Panc1 (cell line): ENCODE data around the gene PTPRS. TPM values are rescaled to one million over a fixed set of nuclear protein-coding genes. Genes with fewer than 3 reads are reported as not detected.

Experiments
- ATAC-seq: fragments of 200-7000 bp; cut with Tn5 transposase; 2 replicates; pipeline ENCODE4 v1.9.1; 2020; ENCODE audit warnings: mild to moderate bottlenecking, moderate library complexity
- BruUV-seq: library from RNA; stranded (reverse); fragments of 400-500 nt; replicated peaks from 2 replicates; lab custom pipeline; 2021; lab: Mats Ljungman, UMichigan
- CTCF ChIA-PET: fragments of 300-600 bp; sonication (Branson Sonifier 250); formaldehyde crosslinking; loops from one replicate; lab custom pipeline; 2022; ENCODE audit warnings: antibody characterized with exemption; lab: Charles Lee
- POLR2A ChIA-PET: fragments of 300-600 bp; sonication (Branson Sonifier 250); formaldehyde crosslinking; loops from one replicate; lab custom pipeline; 2022; ENCODE audit warnings: antibody characterized with exemption; lab: Charles Lee
- DNase-seq: peaks from one replicate; pipeline ENCODE4 v3.0.0-alpha.2; 2010; ENCODE audit warnings: low read depth, low spot score
- H3K27ac ChIP-seq: 2 replicates; pipeline ENCODE4 v1.5.1; 2011; ENCODE audit warnings: mild to moderate bottlenecking, low read length, inconsistent platforms
- H3K27me3 ChIP-seq: fragments of 200-500 bp; sonication (Bioruptor generic); 2 replicates; pipeline ENCODE4 v1.6.0; 2014; ENCODE audit warnings: low read length, inconsistent platforms; ENCODE audit not compliant: control insufficient read depth, insufficient read depth
- H3K36me3 ChIP-seq: fragments of 200-500 bp; sonication (Bioruptor generic); 2 replicates; pipeline ENCODE4 v1.5.1; 2014; ENCODE audit warnings: inconsistent platforms, mild to moderate bottlenecking, low read length, moderate library complexity; ENCODE audit not compliant: control insufficient read depth, insufficient read depth
- H3K4me1 ChIP-seq: 2 replicates; pipeline ENCODE4 v1.5.1; 2011; ENCODE audit warnings: inconsistent platforms, mild to moderate bottlenecking, low read length, moderate library complexity; ENCODE audit not compliant: control insufficient read depth, insufficient read depth
- H3K4me3 ChIP-seq, 2 experiments: 2 replicates each; pipeline ENCODE4 v1.5.1; 2011 to 2012; ENCODE audit warnings: low read depth in 2 of 2, low read length in 2 of 2, mild to moderate bottlenecking in 2 of 2, inconsistent platforms in 1 of 2, moderate library complexity in 1 of 2
- H3K9me3 ChIP-seq: fragments of 200-500 bp; sonication (Bioruptor generic); 2 replicates; pipeline ENCODE4 v1.5.1; 2014; ENCODE audit warnings: low read depth, mild to moderate bottlenecking, inconsistent platforms, low read length, moderate library complexity; ENCODE audit not compliant: control insufficient read depth, insufficient read depth
- CTCF ChIP-seq: fragments of 450-650 bp; IDR thresholded peaks from 2 replicates; pipeline ENCODE4 v1.5.1; 2017; ENCODE audit warnings: mild to moderate bottlenecking
- POLR2AphosphoS5 ChIP-seq: IDR thresholded peaks from 2 replicates; pipeline ENCODE4 v1.6.1; 2012; ENCODE audit warnings: mild to moderate bottlenecking, low read depth, low read length, moderate library complexity
- REST ChIP-seq, 2 experiments: IDR thresholded peaks; 2 replicates each; pipeline ENCODE4 v1.6.1; 2011 to 2012; ENCODE audit warnings: low read depth in 2 of 2, control low read depth in 1 of 2, low read length in 1 of 2, mild to moderate bottlenecking in 1 of 2, moderate library complexity in 1 of 2; ENCODE audit not compliant: insufficient read depth in 1 of 2
- SIN3A ChIP-seq: IDR thresholded peaks from 2 replicates; pipeline ENCODE4 v1.6.1; 2012; ENCODE audit warnings: low read depth, mild to moderate bottlenecking, low read length, moderate library complexity, borderline replicate concordance; ENCODE audit not compliant: insufficient read depth
- TCF7L2 ChIP-seq: IDR thresholded peaks from 2 replicates; pipeline ENCODE4 v1.6.1; 2011; ENCODE audit warnings: mild to moderate bottlenecking, low read depth, low read length, inconsistent platforms
- in situ Hi-C: cut with HindIII; loops from 2 replicates; pipeline ENCODE4 v1.10.0; 2016; ENCODE audit warnings: low sequenced_read_pairs, low pct_unique_long_range_greater_than_20kb
- intact Hi-C: fragments of 100-400 bp; cut with micrococcal nuclease; formaldehyde crosslinking; loops from one replicate; pipeline ENCODE4 v1.10.0; 2022; ENCODE audit not compliant: unreplicated experiment
- total RNA-seq: library from RNA; stranded (reverse); gene quantifications from one replicate; pipeline ENCODE4 v1.2.1, GENCODE V29; 2021; ENCODE audit not compliant: unreplicated experiment

PTPRS gene
- total RNA-seq, 1 experiment from 2014 or later, result 85.4 TPM

GRCh38 chr19:5299137-5299536, 41.5 kb downstream of the PTPRS start:
- Histone ChIP-seq H3K27ac (no peak overlapping the region), H3K27me3 (no peaks in the 10 kb centered on the region), H3K36me3 (no peaks in the 10 kb centered on the region), H3K4me3 (no peak overlapping the region), H3K4me1 (no peaks in the 10 kb centered on the region), H3K9me3 (no peaks in the 10 kb centered on the region)
- no TSS peak for BruUV-seq
- in situ Hi-C loops, result no loop called here
- CTCF ChIA-PET, result no interaction called here
- ATAC-seq, result no peak
- POLR2A ChIA-PET, result no interaction called here
- TF ChIP-seq SIN3A (no peak), REST (IDR thresholded peaks at IDR 0.05; ENCODE audit: insufficient read depth in 1 of 2, low read depth in 2 of 2, low read length in 1 of 2) (no peak), TCF7L2 (no peak)
- no peak for DNase-seq
- intact Hi-C loops, result no loop called here

- no peaks in the 10 kb centered on the region for H3K36me3 ChIP-seq
- intact Hi-C loops, result no loop called here
- H3K4me1 ChIP-seq, result no peaks in the 10 kb centered on the region
- ChIA-PET CTCF (interaction anchor here (0.6 kb wide), 1 partner anchor 150 kb away, joined by 4 read pairs; no protein-coding TSS in a partner anchor), POLR2A (no interaction called here)
- DNase-seq, result no peak
- no peak overlapping the region for H3K27ac ChIP-seq
- TF ChIP-seq TCF7L2, result no peak
- no peak for TF ChIP-seq SIN3A
- no peak for TF ChIP-seq CTCF
- TF ChIP-seq REST (IDR thresholded peaks at IDR 0.05; ENCODE audit: insufficient read depth in 1 of 2, low read depth in 2 of 2, low read length in 1 of 2), result no peak
- no peak for TF ChIP-seq POLR2AphosphoS5
- H3K9me3 ChIP-seq, result no peaks in the 10 kb centered on the region
- H3K4me3 ChIP-seq, result no peak overlapping the region
- ATAC-seq, result no peak
- H3K27me3 ChIP-seq, result no peaks in the 10 kb centered on the region
- BruUV-seq, result no TSS peak
- in situ Hi-C loops, result no loop called here
These were observed 42.1 kb downstream of the PTPRS start for GRCh38 chr19:5298471-5298901.
